ENCODE measurements around the gene KLF16. TPM values are rescaled to one million over a fixed set of nuclear protein-coding genes. Genes with fewer than 3 reads are reported as not detected.
"Not testable (repeated sequence)": the region's sequence is repeated elsewhere in the genome, so short reads cannot be mapped to it uniquely, and the experiment has no call there.

Gene KLF16
- total RNA-seq, 4 donors from 2014 or later, result 9.0 to 18.3 (median 11.6) TPM

DNA sequence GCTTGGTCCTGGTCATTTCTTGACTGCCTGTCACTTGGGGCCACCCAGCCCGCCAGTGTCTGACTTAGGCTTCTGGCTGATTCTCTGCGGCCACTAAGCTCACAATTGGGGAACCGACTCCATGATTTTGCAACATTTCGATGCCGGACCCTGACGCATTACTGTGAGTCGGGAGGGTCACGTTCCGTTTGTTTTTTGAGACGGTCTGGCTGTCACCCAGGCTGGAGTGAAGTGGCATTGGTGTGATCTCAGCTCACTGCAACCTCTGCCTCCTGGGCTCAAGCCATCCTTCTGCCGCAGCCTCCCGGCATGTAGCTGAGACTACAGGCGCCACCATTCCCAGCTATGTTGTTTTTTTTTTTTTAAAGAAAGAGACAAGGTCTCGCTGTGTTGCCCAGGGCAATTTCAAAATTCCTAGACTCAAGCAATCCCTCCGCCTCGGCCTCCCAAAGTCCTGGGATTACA lies 38.6 kb upstream of the KLF16 start:
- peak; percentile 43 for DNase-seq
- H3K4me1 ChIP-seq, result peaks cover 0 to 35% (median 25%) of the 10 kb centered on the region in 4 donors
- in situ Hi-C loops (cut with MboI; ENCODE audit: low pct_ligation_motif_present in 1 of 4, low pct_unique_long_range_greater_than_20kb in 1 of 4, low sequenced_read_pairs in 3 of 4), result no loop called here
- intact Hi-C loops (cut with DNase I; ENCODE audit: low total_unique reads), result no loop called here
- H3K27ac ChIP-seq, result peak overlapping the region in 3 of 4 donors; percentile 34 to 63 (median 41)
- H3K36me3 ChIP-seq, result no peaks in the 10 kb centered on the region
- 88 to 90% methylated on average over 5 to 16 of the region's 16 CpGs for WGBS, 2 donors (ENCODE audit: low coverage in 1 of 2)
- no peak overlapping the region for H3K4me3 ChIP-seq
- TF ChIP-seq EP300 (IDR thresholded peaks at IDR 0.05; ENCODE audit: low read depth), result no peak
- no peaks in the 10 kb centered on the region for H3K27me3 ChIP-seq
- H3K9me3 ChIP-seq, result no peaks in the 10 kb centered on the region

DNA sequence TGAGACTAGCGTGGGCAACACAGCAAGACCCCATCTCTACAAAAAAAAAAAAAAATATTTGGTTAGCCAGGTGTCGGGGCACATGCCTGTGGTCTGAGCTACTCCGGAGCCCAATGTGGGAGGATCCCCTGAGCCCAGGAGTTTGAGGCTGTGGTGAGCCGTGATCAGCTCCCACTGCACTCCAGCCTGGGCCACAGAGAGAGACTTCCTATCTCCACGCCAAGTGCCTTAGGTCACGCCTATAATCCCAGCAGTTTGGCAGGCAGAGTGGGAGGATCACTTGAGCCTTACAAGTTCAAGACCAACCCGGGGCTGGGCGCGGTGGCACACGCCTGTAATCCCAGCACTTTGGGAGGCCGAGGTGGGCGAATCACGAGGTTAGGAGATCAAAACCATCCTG lies 33.1 kb upstream of the KLF16 start:
- in situ Hi-C loops (cut with MboI; ENCODE audit: low pct_ligation_motif_present in 1 of 4, low pct_unique_long_range_greater_than_20kb in 1 of 4, low sequenced_read_pairs in 3 of 4), result no loop called here
- 73% methylated on average over 13 of the region's 13 CpGs; no CpG with 5 or more reads in 1 of the 2 donors for WGBS, 2 donors (ENCODE audit: low coverage in 1 of 2)
- H3K4me3 ChIP-seq, result no peak overlapping the region
- DNase-seq, result no peak
- no peaks in the 10 kb centered on the region for H3K9me3 ChIP-seq
- peaks cover 0 to 30% (median 8%) of the 10 kb centered on the region in 4 donors for H3K4me1 ChIP-seq
- H3K27ac ChIP-seq, result peak overlapping the region in 2 of 4 donors; percentile 70 to 78
- TF ChIP-seq CTCF (IDR thresholded peaks at IDR 0.05) (no peak), POLR2A (IDR thresholded peaks at IDR 0.05) (no peak), POLR2AphosphoS5 (IDR thresholded peaks at IDR 0.05) (no peak), EP300 (IDR thresholded peaks at IDR 0.05; ENCODE audit: low read depth) (no peak)
- no peaks in the 10 kb centered on the region for H3K36me3 ChIP-seq
- no peaks in the 10 kb centered on the region for H3K27me3 ChIP-seq
- intact Hi-C loops (cut with DNase I; ENCODE audit: low total_unique reads), result no loop called here

DNA sequence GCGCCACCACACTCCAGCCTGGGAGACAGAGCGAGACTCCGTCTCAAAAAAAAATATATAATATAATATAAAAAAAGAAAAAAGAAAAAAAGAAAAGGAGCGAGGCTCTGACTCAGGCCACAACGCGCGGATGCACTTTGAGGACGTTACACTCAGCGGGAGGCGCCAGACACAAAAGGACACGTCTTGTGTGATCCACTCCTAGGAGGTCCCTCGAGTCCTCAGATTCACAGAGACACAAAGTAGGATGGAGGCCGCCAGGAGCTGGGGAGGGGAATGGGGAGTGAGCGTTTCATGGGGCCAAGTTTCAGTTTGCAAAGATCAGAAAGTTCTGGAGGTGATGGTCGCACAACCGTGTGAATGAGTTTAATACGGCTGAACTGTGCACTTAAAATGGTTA lies 30.4 kb upstream of the KLF16 start:
- in situ Hi-C loops (cut with MboI; ENCODE audit: low pct_ligation_motif_present in 1 of 4, low pct_unique_long_range_greater_than_20kb in 1 of 4, low sequenced_read_pairs in 3 of 4) (no loop called here), intact Hi-C loops (cut with DNase I; ENCODE audit: low total_unique reads) (no loop called here)
- Histone ChIP-seq H3K4me3 (no peak overlapping the region), H3K27me3 (no peaks in the 10 kb centered on the region), H3K4me1 (peaks cover 0 to 30% (median 8%) of the 10 kb centered on the region in 4 donors), H3K27ac (no peak overlapping the region), H3K36me3 (no peaks in the 10 kb centered on the region), H3K9me3 (no peaks in the 10 kb centered on the region)
- no peak for DNase-seq
- 87 to 96% methylated on average over 5 to 17 of the region's 17 CpGs for WGBS, 2 donors (ENCODE audit: low coverage in 1 of 2)
- TF ChIP-seq POLR2AphosphoS5 (IDR thresholded peaks at IDR 0.05) (no peak), EP300 (IDR thresholded peaks at IDR 0.05; ENCODE audit: low read depth) (no peak), POLR2A (IDR thresholded peaks at IDR 0.05) (no peak), CTCF (IDR thresholded peaks at IDR 0.05) (no peak)

GRCh38 chr19:1889907-1890306 lies 26.5 kb upstream of the KLF16 start:
- 100% methylated on average over 1 of the region's 1 CpG; no CpG with 5 or more reads in 1 of the 2 donors for WGBS, 2 donors (ENCODE audit: low coverage in 1 of 2)
- no peak overlapping the region for H3K27ac ChIP-seq
- no peaks in the 10 kb centered on the region for H3K4me1 ChIP-seq
- H3K9me3 ChIP-seq, result no peaks in the 10 kb centered on the region
- DNase-seq, result no peak
- no peak overlapping the region for H3K4me3 ChIP-seq
- no peaks in the 10 kb centered on the region for H3K36me3 ChIP-seq
- H3K27me3 ChIP-seq, result no peaks in the 10 kb centered on the region
- intact Hi-C loops (cut with DNase I; ENCODE audit: low total_unique reads) (no loop called here), in situ Hi-C loops (cut with MboI; ENCODE audit: low pct_ligation_motif_present in 1 of 4, low pct_unique_long_range_greater_than_20kb in 1 of 4, low sequenced_read_pairs in 3 of 4) (no loop called here)
- TF ChIP-seq POLR2AphosphoS5 (IDR thresholded peaks at IDR 0.05) (no peak), EP300 (IDR thresholded peaks at IDR 0.05; ENCODE audit: low read depth) (no peak), CTCF (IDR thresholded peaks at IDR 0.05) (no peak), POLR2A (IDR thresholded peaks at IDR 0.05) (no peak)

DNA sequence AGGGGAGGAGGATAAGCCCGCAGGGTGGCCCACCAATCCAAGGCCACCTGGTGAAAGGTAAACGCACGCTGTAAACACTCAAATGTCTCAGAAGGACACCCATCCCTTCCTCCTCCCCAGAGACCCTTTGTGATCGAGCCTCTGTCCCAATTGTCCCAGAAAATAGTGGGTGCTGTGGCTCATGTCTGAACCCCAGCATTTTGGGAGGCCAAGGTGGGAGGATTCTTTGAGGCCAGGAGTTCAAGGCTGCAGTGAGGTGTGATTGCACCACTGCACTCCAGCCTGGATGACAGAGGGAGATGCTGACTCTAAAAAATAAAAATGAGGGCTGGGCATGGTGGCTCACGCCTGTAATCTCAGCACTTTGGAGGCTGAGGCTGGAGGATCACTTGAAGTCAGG lies 25.0 kb upstream of the KLF16 start:
- H3K9me3 ChIP-seq, result no peaks in the 10 kb centered on the region
- H3K4me1 ChIP-seq, result peaks cover 7 to 13% (median 12%) of the 10 kb centered on the region in 4 donors
- DNase-seq, result no peak
- no peaks in the 10 kb centered on the region for H3K27me3 ChIP-seq
- H3K4me3 ChIP-seq, result no peak overlapping the region
- TF ChIP-seq POLR2AphosphoS5 (IDR thresholded peaks at IDR 0.05) (no peak), POLR2A (IDR thresholded peaks at IDR 0.05) (no peak), CTCF (IDR thresholded peaks at IDR 0.05) (no peak), EP300 (IDR thresholded peaks at IDR 0.05; ENCODE audit: low read depth) (no peak)
- H3K36me3 ChIP-seq, result no peaks in the 10 kb centered on the region
- intact Hi-C loops (cut with DNase I; ENCODE audit: low total_unique reads), result no loop called here
- 83% methylated on average over 5 of the region's 5 CpGs; no CpG with 5 or more reads in 1 of the 2 donors for WGBS, 2 donors (ENCODE audit: low coverage in 1 of 2)
- in situ Hi-C loops (cut with MboI; ENCODE audit: low pct_ligation_motif_present in 1 of 4, low pct_unique_long_range_greater_than_20kb in 1 of 4, low sequenced_read_pairs in 3 of 4), result no loop called here
- no peak overlapping the region for H3K27ac ChIP-seq

GRCh38 chr19:1886360-1886759 lies 23.0 kb upstream of the KLF16 start:
- H3K4me1 ChIP-seq, result peaks cover 22 to 31% (median 26%) of the 10 kb centered on the region in 4 donors
- H3K27ac ChIP-seq; H3K36me3 ChIP-seq; H3K4me3 ChIP-seq; DNase-seq; in situ Hi-C loops (cut with MboI; ENCODE audit: low pct_ligation_motif_present in 1 of 4, low pct_unique_long_range_greater_than_20kb in 1 of 4, low sequenced_read_pairs in 3 of 4); intact Hi-C loops (cut with DNase I; ENCODE audit: low total_unique reads); H3K9me3 ChIP-seq; H3K27me3 ChIP-seq: not testable (repeated sequence)
- 94 to 99% methylated on average over 14 to 15 of the region's 15 CpGs for WGBS, 2 donors (ENCODE audit: low coverage in 1 of 2)
